Right kidney (tissue), 1 donor: Measurements from ENCODE around the gene GALNT9.

Experiments
- DNase-seq: peaks from one replicate; pipeline ENCODE4 v3.0.0-alpha.2; 2016

Gene GALNT9

GRCh38 chr12:132326646-132327045 lies 2.7 kb downstream of the GALNT9 start:
- DNase-seq = no peak

- DNase-seq = no peak
These were observed 3.7 kb downstream of the GALNT9 start for GRCh38 chr12:132325733-132326130.

GRCh38 chr12:132324841-132325732 lies 4.3 kb downstream of the GALNT9 start:
- DNase-seq = no peak

GRCh38 chr12:132324173-132324572 lies 5.2 kb downstream of the GALNT9 start:
- DNase-seq = no peak

GRCh38 chr12:132323171-132324010 lies 6.0 kb downstream of the GALNT9 start:
- DNase-seq = peak; percentile 67

GRCh38 chr12:132322206-132323132 lies 6.9 kb downstream of the GALNT9 start:
- DNase-seq = peak; percentile 51

- no peak for DNase-seq
These were observed 7.9 kb downstream of the GALNT9 start for GRCh38 chr12:132321321-132322118.

GRCh38 chr12:132320767-132321211 lies 8.6 kb downstream of the GALNT9 start:
- DNase-seq = no peak

- no peak for DNase-seq
These were observed 9.3 kb downstream of the GALNT9 start for GRCh38 chr12:132319991-132320570.

GRCh38 chr12:132319359-132319950 lies 9.9 kb downstream of the GALNT9 start:
- DNase-seq = no peak

- DNase-seq = no peak
These were observed 10.8 kb downstream of the GALNT9 start for GRCh38 chr12:132318618-132319033.

- DNase-seq = no peak
These were observed 11.3 kb downstream of the GALNT9 start for GRCh38 chr12:132318135-132318534.

GRCh38 chr12:132317233-132317938 lies 12.0 kb downstream of the GALNT9 start:
- DNase-seq = no peak

- DNase-seq = no peak
These were observed 12.7 kb downstream of the GALNT9 start for GRCh38 chr12:132316497-132317232.

- DNase-seq = no peak
These were observed 13.4 kb downstream of the GALNT9 start for GRCh38 chr12:132315951-132316350.

GRCh38 chr12:132315507-132315906 lies 13.9 kb downstream of the GALNT9 start:
- no peak for DNase-seq

GRCh38 chr12:132314516-132315233 lies 14.7 kb downstream of the GALNT9 start:
- no peak for DNase-seq

GRCh38 chr12:132314035-132314434 lies 15.4 kb downstream of the GALNT9 start:
- no peak for DNase-seq
